RWPE1 (cell line): ENCODE data around the gene CSMD2.
A peak's percentile ranks its signal among the peaks of the same experiment; 100 is the strongest.

Experiments used
- CTCF ChIA-PET: fragments of 350-600 bp; sonication (Branson Sonifier 250); formaldehyde crosslinking; extraction: SDS; loops from one replicate; lab custom pipeline; 2021; lab: Yijun Ruan, JAX
- POLR2A ChIA-PET: fragments of 400-600 bp; formaldehyde crosslinking; extraction: SDS; loops from one replicate; lab custom pipeline; 2020; ENCODE audit warnings: antibody characterized with exemption; ENCODE audit not compliant: low non-redundant PET; lab: Yijun Ruan, JAX
- DNase-seq: peaks from one replicate; pipeline ENCODE4 v3.0.0; 2012; ENCODE audit warnings: low spot score
- H3K27ac ChIP-seq: fragments of 450-650 bp; 2 replicates; pipeline ENCODE4 v1.5.1; 2017
- CTCF ChIP-seq: fragments of 450-650 bp; conservative IDR thresholded peaks from 2 replicates; pipeline ENCODE4 v1.5.1; 2017; ENCODE audit warnings: low read depth, mild to moderate bottlenecking

CSMD2 gene

GRCh38 chr1:33562563-33562962, 602.5 kb downstream of the CSMD2 start:
- no peak for DNase-seq
- no peak overlapping the region for H3K27ac ChIP-seq
- no peak for TF ChIP-seq CTCF
- ChIA-PET POLR2A (no interaction called here), CTCF (no interaction called here)

GRCh38 chr1:33561576-33561975, 603.5 kb downstream of the CSMD2 start:
- POLR2A ChIA-PET = no interaction called here

DNA sequence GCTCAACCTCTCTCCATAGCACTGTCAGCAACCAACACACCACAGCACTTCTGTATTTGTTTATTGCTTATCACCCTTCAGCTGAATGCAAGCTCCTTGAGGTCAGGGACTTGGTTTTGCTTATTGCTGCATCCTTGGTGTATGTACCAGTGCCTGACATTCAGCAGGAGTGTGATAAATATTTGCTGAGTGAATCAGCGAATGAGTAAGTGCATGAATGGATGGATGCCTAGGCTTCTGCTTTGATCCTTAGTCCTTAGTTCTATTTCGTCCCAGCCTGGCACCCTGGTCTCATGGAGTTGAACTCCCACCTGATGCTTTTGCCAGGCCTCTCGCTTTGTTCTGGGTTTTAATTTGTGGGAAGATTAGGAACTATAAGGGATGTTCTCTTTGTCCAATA, 604.4 kb downstream of the CSMD2 start:
- H3K27ac ChIP-seq = no peak overlapping the region
- peak; percentile 8 for DNase-seq
- ChIA-PET POLR2A (no interaction called here), CTCF (no interaction called here)
- TF ChIP-seq CTCF = no peak

More at GRCh38 chr1:33561576-33561975, 603.5 kb downstream of the CSMD2 start:
- CTCF ChIA-PET = interaction anchor here (0.7 kb wide), 1 partner anchor 9 kb away, joined by 4 read pairs; no protein-coding TSS in a partner anchor
- no peak for DNase-seq
- no peak overlapping the region for H3K27ac ChIP-seq
- no peak for TF ChIP-seq CTCF

GRCh38 chr1:33548721-33549120, 616.3 kb downstream of the CSMD2 start:
- ChIA-PET POLR2A (no interaction called here), CTCF (no interaction called here)
- TF ChIP-seq CTCF = no peak
- H3K27ac ChIP-seq = no peak overlapping the region
- no peak for DNase-seq

DNA sequence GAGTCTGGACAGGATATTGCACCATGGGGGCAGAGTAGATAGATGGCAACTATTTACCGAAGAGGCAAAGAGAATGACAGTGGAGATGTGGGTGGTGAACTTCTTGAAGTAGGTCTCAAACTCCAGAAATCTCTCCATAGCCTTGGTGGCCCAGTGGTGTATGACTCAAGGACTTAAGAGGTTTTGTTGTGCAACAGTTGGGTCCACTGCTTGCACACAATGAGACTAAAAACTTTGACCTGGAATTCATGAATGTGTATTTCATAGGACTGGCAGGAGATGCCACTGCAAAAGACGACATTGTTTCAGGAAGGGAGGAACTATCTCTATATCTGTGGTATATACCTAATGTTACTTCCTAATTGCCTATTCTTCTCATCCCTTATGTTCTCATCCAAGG, 616.7 kb downstream of the CSMD2 start:
- POLR2A ChIA-PET = no interaction called here
- DNase-seq = no peak
- CTCF ChIA-PET = no interaction called here
- no peak for TF ChIP-seq CTCF
- no peak overlapping the region for H3K27ac ChIP-seq

- POLR2A ChIA-PET = no interaction called here
- no peak for TF ChIP-seq CTCF
- no peak overlapping the region for H3K27ac ChIP-seq
- CTCF ChIA-PET = no interaction called here
- no peak for DNase-seq
These were observed 617.5 kb downstream of the CSMD2 start for GRCh38 chr1:33547576-33547975.

DNA sequence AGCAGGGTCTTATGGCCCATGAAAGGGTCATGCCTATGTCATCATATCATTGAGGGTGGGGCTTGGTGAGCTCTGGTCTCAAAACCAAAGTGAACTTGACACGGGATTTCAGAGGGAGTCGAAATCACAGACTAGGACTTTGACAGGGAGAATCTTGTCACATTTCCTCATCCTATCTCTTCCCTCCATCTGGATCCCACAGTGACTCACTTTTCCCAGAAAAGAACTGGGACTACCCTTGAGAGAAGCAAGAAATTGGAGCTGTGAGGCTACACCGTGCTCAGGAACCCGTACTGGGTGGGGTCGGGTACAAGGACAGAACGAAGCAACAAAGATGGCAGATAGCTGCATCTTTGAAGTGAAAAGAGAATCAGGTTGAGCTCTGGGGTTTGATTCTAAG, 623.1 kb downstream of the CSMD2 start:
- TF ChIP-seq CTCF = no peak
- no peak for DNase-seq
- H3K27ac ChIP-seq = no peak overlapping the region
- CTCF ChIA-PET = no interaction called here
- POLR2A ChIA-PET = no interaction called here
